Adipocyte (in vitro differentiated cells): ENCODE data around the gene PLAC8L1.
"Not testable (repeated sequence)": the region's sequence is repeated elsewhere in the genome, so short reads cannot be mapped to it uniquely, and the experiment has no call there.

Source experiments
- DNase-seq: peaks from one replicate; pipeline ENCODE4 v3.0.0-alpha.2; 2015; ENCODE audit warnings: low read depth
- H3K27me3 ChIP-seq: replicated peaks from 2 replicates; pipeline ENCODE4 v1.7.0; 2013; ENCODE audit warnings: mild to moderate bottlenecking, low read length, moderate library complexity; ENCODE audit not compliant: control insufficient read depth, insufficient read depth
- H3K36me3 ChIP-seq: 2 replicates; pipeline ENCODE4 v1.7.0; 2013; ENCODE audit warnings: low read length, mild to moderate bottlenecking, moderate library complexity; ENCODE audit not compliant: control insufficient read depth, insufficient read depth, severe bottlenecking
- H3K4me1 ChIP-seq: 2 replicates; pipeline ENCODE4 v1.7.0; 2013; ENCODE audit warnings: mild to moderate bottlenecking, low read length, moderate library complexity; ENCODE audit not compliant: control insufficient read depth, insufficient read depth
- H3K4me3 ChIP-seq: 2 replicates; pipeline ENCODE4 v1.7.0; 2013; ENCODE audit warnings: mild to moderate bottlenecking, low read length, moderate library complexity
- H3K9ac ChIP-seq: 2 replicates; pipeline ENCODE4 v1.7.0; 2013; ENCODE audit warnings: mild to moderate bottlenecking, low read length, moderate library complexity
- H3K9me3 ChIP-seq: 2 replicates; pipeline ENCODE4 v1.7.0; 2013; ENCODE audit warnings: mild to moderate bottlenecking, low read length, moderate library complexity; ENCODE audit not compliant: control insufficient read depth

Gene PLAC8L1

GRCh38 chr5:146105477-146105876 is at the start of gene PLAC8L1:
TSS of gene PLAC8L1 (minus strand) at chr5:146105577. CDS start at chr5:146104311, 1,266 bp downstream.
- H3K9me3 ChIP-seq = no peaks in the 10 kb centered on the region
- DNase-seq = no peak
- no peak within 1 kb of the TSS for H3K4me3 ChIP-seq
- H3K9ac ChIP-seq = no peak within 1 kb of the TSS
- no peaks in the 10 kb centered on the region for H3K27me3 ChIP-seq
- H3K36me3 ChIP-seq = peaks cover 13% of the 10 kb centered on the region
- peaks cover 7% of the 10 kb centered on the region for H3K4me1 ChIP-seq

GRCh38 chr5:146151970-146152369 is 46.6 kb upstream of the PLAC8L1 start:
- Histone ChIP-seq H3K4me1 (peaks cover 4% of the 10 kb centered on the region), H3K4me3 (no peak overlapping the region), H3K9ac (no peak overlapping the region), H3K36me3 (peaks cover 99% of the 10 kb centered on the region), H3K27me3 (no peaks in the 10 kb centered on the region), H3K9me3 (no peaks in the 10 kb centered on the region)
- DNase-seq = no peak

GRCh38 chr5:146137967-146138403 is 32.6 kb upstream of the PLAC8L1 start:
- no peaks in the 10 kb centered on the region for H3K4me1 ChIP-seq
- peaks cover 89% of the 10 kb centered on the region for H3K36me3 ChIP-seq
- H3K27me3 ChIP-seq = no peaks in the 10 kb centered on the region
- no peak overlapping the region for H3K4me3 ChIP-seq
- H3K9me3 ChIP-seq = no peaks in the 10 kb centered on the region
- H3K9ac ChIP-seq = no peak overlapping the region
- DNase-seq = peak; percentile 67

- Histone ChIP-seq H3K27me3 (no peaks in the 10 kb centered on the region), H3K4me3 (no peak overlapping the region), H3K9ac (no peak overlapping the region), H3K4me1 (peaks cover 1% of the 10 kb centered on the region), H3K9me3 (no peaks in the 10 kb centered on the region), H3K36me3 (peaks cover 96% of the 10 kb centered on the region)
- peak; percentile 78 for DNase-seq
Measured at GRCh38 chr5:146130440-146131045, 25.2 kb upstream of the PLAC8L1 start.

GRCh38 chr5:146126068-146126467 is 20.7 kb upstream of the PLAC8L1 start:
- Histone ChIP-seq H3K36me3 (peaks cover 96% of the 10 kb centered on the region), H3K9ac (no peak overlapping the region), H3K9me3 (no peaks in the 10 kb centered on the region), H3K27me3 (no peaks in the 10 kb centered on the region), H3K4me3 (no peak overlapping the region), H3K4me1 (peaks cover 11% of the 10 kb centered on the region)
- DNase-seq = no peak

GRCh38 chr5:146124580-146124979 is 19.2 kb upstream of the PLAC8L1 start:
- H3K27me3 ChIP-seq = no peaks in the 10 kb centered on the region
- DNase-seq = no peak
- no peak overlapping the region for H3K4me3 ChIP-seq
- peaks cover 100% of the 10 kb centered on the region for H3K36me3 ChIP-seq
- no peak overlapping the region for H3K9ac ChIP-seq
- no peaks in the 10 kb centered on the region for H3K9me3 ChIP-seq
- H3K4me1 ChIP-seq = peaks cover 11% of the 10 kb centered on the region

GRCh38 chr5:146121451-146121850 is 16.1 kb upstream of the PLAC8L1 start:
- not testable (repeated sequence) for DNase-seq, H3K27me3 ChIP-seq, H3K9ac ChIP-seq, H3K9me3 ChIP-seq, H3K4me3 ChIP-seq
- H3K36me3 ChIP-seq = peaks cover 100% of the 10 kb centered on the region
- H3K4me1 ChIP-seq = peaks cover 19% of the 10 kb centered on the region

- no peaks in the 10 kb centered on the region for H3K9me3 ChIP-seq
- no peak overlapping the region for H3K4me3 ChIP-seq
- no peak overlapping the region for H3K9ac ChIP-seq
- no peaks in the 10 kb centered on the region for H3K27me3 ChIP-seq
- H3K36me3 ChIP-seq = peaks cover 97% of the 10 kb centered on the region
- H3K4me1 ChIP-seq = peaks cover 7% of the 10 kb centered on the region
- no peak for DNase-seq
Measured at GRCh38 chr5:146118322-146118721, 12.9 kb upstream of the PLAC8L1 start.

- H3K4me1 ChIP-seq, H3K9me3 ChIP-seq, H3K9ac ChIP-seq, H3K4me3 ChIP-seq, DNase-seq, H3K27me3 ChIP-seq: not testable (repeated sequence)
- peaks cover 97% of the 10 kb centered on the region for H3K36me3 ChIP-seq
Measured at GRCh38 chr5:146117216-146117615, 11.8 kb upstream of the PLAC8L1 start.

- Histone ChIP-seq H3K4me1 (peaks cover 7% of the 10 kb centered on the region), H3K9me3 (no peaks in the 10 kb centered on the region), H3K36me3 (peaks cover 97% of the 10 kb centered on the region), H3K4me3 (no peak overlapping the region), H3K27me3 (no peaks in the 10 kb centered on the region), H3K9ac (no peak overlapping the region)
- no peak for DNase-seq
Measured at GRCh38 chr5:146116361-146116760, 11.0 kb upstream of the PLAC8L1 start.

GRCh38 chr5:146112476-146112875 is 7.1 kb upstream of the PLAC8L1 start:
- peaks cover 65% of the 10 kb centered on the region for H3K36me3 ChIP-seq

GRCh38 chr5:146111409-146111808 is 6.0 kb upstream of the PLAC8L1 start:
- peaks cover 54% of the 10 kb centered on the region for H3K36me3 ChIP-seq
- H3K4me1 ChIP-seq = no peaks in the 10 kb centered on the region
- DNase-seq = no peak
- H3K4me3 ChIP-seq = no peak overlapping the region
- no peaks in the 10 kb centered on the region for H3K9me3 ChIP-seq
- H3K27me3 ChIP-seq = no peaks in the 10 kb centered on the region
- H3K9ac ChIP-seq = no peak overlapping the region

More at GRCh38 chr5:146112476-146112875, 7.1 kb upstream of the PLAC8L1 start:
- Histone ChIP-seq H3K9ac (no peak overlapping the region), H3K9me3 (no peaks in the 10 kb centered on the region), H3K4me1 (peaks cover 7% of the 10 kb centered on the region), H3K4me3 (no peak overlapping the region), H3K27me3 (no peaks in the 10 kb centered on the region)
- DNase-seq = no peak
